HepG2 (cell line): ENCODE results near the gene BASP1. TPM values are rescaled to one million over a fixed set of nuclear protein-coding genes. Genes with fewer than 3 reads are reported as not detected.

ENCODE experiments used
- ATAC-seq: fragments of 200-7000 bp; cut with Tn5 transposase; 3 replicates; pipeline ENCODE4 v1.9.1; 2020; ENCODE audit warnings: mild to moderate bottlenecking, moderate library complexity
- BruUV-seq: library from RNA; stranded (reverse); fragments of 400-500 nt; replicated peaks from 2 replicates; lab custom pipeline; 2021; lab: Mats Ljungman, UMichigan
- CTCF ChIA-PET: fragments of 300-600 bp; formaldehyde crosslinking; extraction: SDS; loops from one replicate; lab custom pipeline; 2021; ENCODE audit warnings: low total read pairs, inconsistent platforms, low intra/inter-chr PET ratio; lab: Yijun Ruan, JAX
- POLR2A ChIA-PET: fragments of 350-600 bp; sonication (Branson Sonifier 250); formaldehyde crosslinking; loops from one replicate; lab custom pipeline; 2020; ENCODE audit warnings: antibody characterized with exemption, inconsistent platforms; lab: Yijun Ruan, JAX
- DNase-seq: peaks from one replicate; pipeline ENCODE4 v3.0.0-alpha.2; 2015; ENCODE audit warnings: low spot score
- FAIRE-seq: peaks from 3 replicates; lab custom pipeline; 2011; peaks lifted over from hg19 to GRCh38; lab: Jason Lieb, UNC
- H2AFZ ChIP-seq: one replicate; pipeline ENCODE4 v1.6.1; 2011; ENCODE audit warnings: low read length, inconsistent platforms
- H3K27ac ChIP-seq: fragments of 300-600 bp; 3 replicates; pipeline ENCODE4 v1.8.0; 2011; ENCODE audit warnings: mixed run types, mild to moderate bottlenecking, mixed read lengths, low read length, inconsistent platforms; ENCODE audit not compliant: insufficient read depth; ENCODE audit errors: extremely low read length
- H3K27me3 ChIP-seq, 2 experiments: fragments of 200-600 bp in 1 of 2; 2 replicates in 1 of 2; 3 replicates in 1 of 2; pipeline versions ENCODE4 v1.6.0 to v1.8.0; 2011; ENCODE audit warnings: low read length in 2 of 2, mild to moderate bottlenecking in 2 of 2, moderate library complexity in 2 of 2, inconsistent platforms in 1 of 2; ENCODE audit not compliant: insufficient read depth in 2 of 2, control insufficient read depth in 1 of 2
- H3K36me3 ChIP-seq, 2 experiments: fragments of 200-600 bp in 1 of 2; replicated peaks in 1 of 2; 2 replicates in 1 of 2; 3 replicates in 1 of 2; pipeline versions ENCODE4 v1.5.1 to v1.8.0; 2011; ENCODE audit warnings: low read length in 2 of 2, inconsistent platforms in 1 of 2; ENCODE audit not compliant: insufficient read depth in 2 of 2, control insufficient read depth in 1 of 2
- H3K4me1 ChIP-seq: 2 replicates; pipeline ENCODE4 v1.5.1; 2012; ENCODE audit warnings: low read length, inconsistent platforms; ENCODE audit not compliant: insufficient read depth
- H3K4me2 ChIP-seq: 2 replicates; pipeline ENCODE4 v1.6.0; 2011; ENCODE audit warnings: low read depth, low read length, inconsistent platforms
- H3K4me3 ChIP-seq, 3 experiments: fragments of 200-600 bp in 1 of 3; sonication (generic), shearing (Covaris generic) in 1 of 3; replicated peaks in 1 of 3; 2 replicates each; pipeline ENCODE4 v1.5.1; 2011 to 2016; ENCODE audit warnings: low read length in 3 of 3, inconsistent platforms in 2 of 3, low read depth in 2 of 3, mild to moderate bottlenecking in 2 of 3, control low read depth in 1 of 3, mixed read lengths in 1 of 3; ENCODE audit not compliant: insufficient read depth in 1 of 3
- H3K79me2 ChIP-seq: one replicate; pipeline ENCODE4 v1.6.1; 2011; ENCODE audit warnings: low read length, inconsistent platforms; ENCODE audit not compliant: insufficient read depth
- H3K9ac ChIP-seq: 2 replicates; pipeline ENCODE4 v1.6.0; 2011; ENCODE audit warnings: mild to moderate bottlenecking, low read depth, low read length, inconsistent platforms; ENCODE audit not compliant: insufficient read depth
- H3K9me3 ChIP-seq: 2 replicates; pipeline ENCODE4 v1.5.1; 2012; ENCODE audit warnings: mild to moderate bottlenecking, low read length
- H4K20me1 ChIP-seq: 2 replicates; pipeline ENCODE4 v1.6.0; 2011; ENCODE audit warnings: inconsistent platforms, mild to moderate bottlenecking, low read length, moderate library complexity; ENCODE audit not compliant: insufficient read depth
- GLI4 ChIP-seq: sonication (generic); formaldehyde crosslinking; IDR thresholded peaks from 2 replicates; pipeline ENCODE4 v1.5.1; 2020; ENCODE audit warnings: missing genetic modification reagents, mild to moderate bottlenecking, moderate library complexity, borderline replicate concordance
- MIER2 ChIP-seq: IDR thresholded peaks from 2 replicates; pipeline ENCODE4 v1.6.1; 2016; ENCODE audit warnings: missing biosample characterization, missing genetic modification reagents
- PHF5A ChIP-seq: IDR thresholded peaks from one replicate; pipeline ENCODE4 v1.6.1; 2018; ENCODE audit warnings: low read depth, missing genetic modification reagents; ENCODE audit not compliant: unreplicated experiment
- POLR2A ChIP-seq, 2 experiments: IDR thresholded peaks; 2 replicates each; pipeline ENCODE4 v1.6.1; 2011; ENCODE audit warnings: low read depth in 2 of 2, low read length in 2 of 2, mild to moderate bottlenecking in 1 of 2, moderate library complexity in 1 of 2; ENCODE audit not compliant: insufficient read depth in 1 of 2
- RAD51 ChIP-seq: fragments of 450-650 bp; IDR thresholded peaks from 2 replicates; pipeline ENCODE4 v1.6.1; 2016; ENCODE audit warnings: borderline replicate concordance
- RXRB ChIP-seq: IDR thresholded peaks from 2 replicates; pipeline ENCODE4 v1.6.1; 2016; ENCODE audit warnings: borderline replicate concordance, missing genetic modification reagents, missing compliant biosample characterization
- STAG1 ChIP-seq: sonication (generic); formaldehyde crosslinking; IDR thresholded peaks from 2 replicates; pipeline ENCODE4 v1.4.0; 2020; ENCODE audit warnings: missing genetic modification reagents
- ZNF260 ChIP-seq: sonication (generic); formaldehyde crosslinking; IDR thresholded peaks from 2 replicates; pipeline ENCODE4 v1.4.0; 2020; ENCODE audit warnings: missing genetic modification reagents, low read depth, mild to moderate bottlenecking, borderline replicate concordance
- ZNF333 ChIP-seq: sonication (generic); formaldehyde crosslinking; IDR thresholded peaks from 2 replicates; pipeline ENCODE4 v1.4.0; 2020; ENCODE audit warnings: mild to moderate bottlenecking, missing genetic modification reagents, borderline replicate concordance
- ZNF446 ChIP-seq: sonication (generic); formaldehyde crosslinking; IDR thresholded peaks from 2 replicates; pipeline ENCODE4 v1.5.0; 2020; ENCODE audit warnings: mild to moderate bottlenecking, missing genetic modification reagents
- ZNF557 ChIP-seq: sonication (generic); formaldehyde crosslinking; IDR thresholded peaks from 2 replicates; pipeline ENCODE4 v1.4.0; 2020; ENCODE audit warnings: missing genetic modification reagents
- ZNF850 ChIP-seq: sonication (generic); formaldehyde crosslinking; conservative IDR thresholded peaks from 2 replicates; pipeline ENCODE4 v1.9.0; 2021; ENCODE audit warnings: mild to moderate bottlenecking, missing genetic modification reagents
- WGBS: methylation state at CpG from one replicate; pipeline ENCODE4 v1.1.6; 2017; ENCODE audit warnings: low lambda C conversion rate; 5-methylcytosine and 5-hydroxymethylcytosine counted together
- in situ Hi-C: cut with HindIII; loops from 2 replicates; pipeline ENCODE4 v1.10.0; 2017; ENCODE audit warnings: low pct_unique_long_range_greater_than_20kb; ENCODE audit not compliant: extremely low pct_ligation_motif_present
- intact Hi-C: fragments of 100-400 bp; cut with micrococcal nuclease; formaldehyde crosslinking; loops from one replicate; pipeline ENCODE4 v1.10.0; 2022; ENCODE audit not compliant: unreplicated experiment
- polyA plus RNA-seq, 8 experiments: library from polyadenylated mRNA; depleted of rRNA in 3 of 8; stranded (reverse) in 7 of 8; unstranded in 1 of 8; fragments of >200 nt; fragmentation: Illumina TruSeq in 4 of 8; extraction: Trizol in 4 of 8; gene quantifications; 2 replicates each; pipeline versions ENCODE4 v1.2.1 to v1.2.3, GENCODE V29; 2011 to 2016; ENCODE audit warnings: low read depth in 4 of 8, missing spikeins in 1 of 8, mixed read lengths in 1 of 8; ENCODE audit not compliant: insufficient read depth in 1 of 8
- total RNA-seq, 5 experiments: library from RNA; depleted of rRNA; stranded (reverse); fragments of >200 nt; fragmentation: Illumina TruSeq; extraction: Trizol; gene quantifications; 2 replicates each; pipeline ENCODE4 v1.2.3, GENCODE V29; 2016; ENCODE audit warnings: low read depth in 1 of 5
- TF ChIP-seq, protein P1 (sequence below): sonication (generic); formaldehyde crosslinking; IDR thresholded peaks from 2 replicates; pipeline ENCODE4 v1.4.0; 2020; ENCODE audit warnings: mild to moderate bottlenecking, missing genetic modification reagents
- TF ChIP-seq, protein P2 (sequence below): IDR thresholded peaks from 2 replicates; pipeline ENCODE4 v1.6.1; 2016; ENCODE audit warnings: control low read depth

The BASP1 gene
- total and polyA plus RNA-seq, 2 of the 13 experiments (the other 11 are each of a cell fraction or from before 2014, with no cell fraction given): 0.04 TPM; not detected in 1

DNA sequence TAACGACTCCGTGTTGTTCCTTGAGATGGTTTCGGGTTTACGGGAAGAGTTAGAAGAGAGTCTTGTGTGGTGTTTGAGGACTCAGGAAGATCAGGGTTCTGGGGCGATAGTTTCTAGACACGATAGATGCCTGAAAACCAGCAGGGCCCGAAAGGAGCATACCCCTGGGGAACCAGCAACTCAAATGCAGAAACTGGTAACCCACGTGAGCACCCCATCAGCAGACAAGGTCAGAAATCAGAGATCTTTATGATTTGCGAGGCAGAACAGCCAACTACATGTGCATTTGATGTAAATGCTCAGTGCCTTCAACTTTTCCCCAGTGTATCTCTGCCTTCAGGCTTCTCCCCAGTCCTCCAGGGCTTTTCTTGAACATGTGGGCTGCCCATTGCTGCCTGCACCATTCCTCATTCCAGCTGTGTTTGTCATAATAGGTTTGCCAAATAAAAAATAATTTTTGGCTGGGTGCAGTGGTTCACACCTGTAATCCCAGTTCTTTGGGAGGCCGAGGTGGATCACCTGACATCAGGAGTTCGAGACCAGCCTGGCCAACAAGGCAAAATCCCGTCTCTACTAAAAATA is 75.1 kb downstream of the BASP1 start:
- TF ChIP-seq RXRB (CRISPR knock-in tag): no peak
- POLR2A ChIA-PET: no interaction called here
- CTCF ChIA-PET: no interaction called here
- FAIRE-seq: no peak
- Histone ChIP-seq H3K4me1 (no peaks in the 10 kb centered on the region), H3K27me3 (no peaks in the 10 kb centered on the region; a peak in 1 of 5 replicates), H3K36me3 (no peaks in the 10 kb centered on the region), H3K9ac (no peak overlapping the region), H2AFZ (no peak overlapping the region), H3K27ac (no peak overlapping the region), H4K20me1 (no peaks in the 10 kb centered on the region), H3K4me2 (no peak overlapping the region), H3K9me3 (no peaks in the 10 kb centered on the region), H3K79me2 (no peaks in the 10 kb centered on the region), H3K4me3 (no peak overlapping the region)
- ATAC-seq: no peak
- WGBS: 25% methylated on average over 10 of the region's 12 CpGs
- DNase-seq: no peak
- intact Hi-C loops (no loop called here), in situ Hi-C loops (no loop called here)
- BruUV-seq: no TSS peak

DNA sequence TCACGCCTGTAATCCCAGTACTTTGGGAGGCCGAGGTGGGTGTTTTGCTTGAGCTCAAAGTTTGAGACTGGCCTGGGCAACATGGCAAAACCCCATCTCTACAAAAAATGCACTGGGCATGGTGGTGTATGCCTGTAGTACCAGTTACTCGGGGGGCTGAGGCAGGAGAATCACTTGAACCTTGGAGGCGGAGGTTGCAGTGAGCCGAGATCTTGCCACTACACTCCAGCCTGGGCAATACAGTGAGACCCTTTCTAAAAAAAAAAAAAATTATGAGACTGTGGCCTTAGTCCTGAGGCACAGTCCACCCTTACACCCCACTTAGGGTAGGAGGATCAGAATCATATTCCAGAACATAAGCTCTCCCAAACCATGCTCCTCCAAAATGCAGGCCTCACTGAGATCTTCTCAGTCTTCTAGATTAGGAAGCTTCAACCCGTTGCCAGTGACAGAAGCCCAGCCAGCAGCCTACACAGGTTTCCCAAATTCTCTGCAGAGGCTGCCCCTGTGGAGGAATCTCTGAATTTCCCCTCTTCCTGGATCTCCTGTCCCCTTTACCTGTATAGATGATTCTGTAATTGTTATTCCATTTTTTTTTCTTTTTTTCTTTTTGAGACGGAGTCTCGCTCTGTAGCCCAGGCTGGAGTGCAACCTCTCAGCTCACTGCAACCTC is 77.3 kb downstream of the BASP1 start:
- ATAC-seq (no peak), DNase-seq (no peak), FAIRE-seq (no peak)
- H3K36me3 ChIP-seq: no peaks in the 10 kb centered on the region
- H3K4me3 ChIP-seq: no peak overlapping the region
- intact Hi-C loops (no loop called here), in situ Hi-C loops (no loop called here)
- H3K9me3 ChIP-seq: no peaks in the 10 kb centered on the region
- H2AFZ ChIP-seq: no peak overlapping the region
- BruUV-seq: no TSS peak
- H3K9ac ChIP-seq: no peak overlapping the region
- H4K20me1 ChIP-seq: no peaks in the 10 kb centered on the region
- TF ChIP-seq ZNF446 (no peak), PHF5A (CRISPR knock-in tag) (no peak), RAD51 (no peak), GLI4 (CRISPR knock-in tag) (no peak), ZNF333 (CRISPR knock-in tag) (no peak), MIER2 (CRISPR knock-in tag) (no peak), ZNF850 (CRISPR knock-in tag) (no peak), STAG1 (CRISPR knock-in tag) (no peak), ZNF557 (CRISPR knock-in tag) (no peak), ZNF260 (CRISPR knock-in tag) (no peak), POLR2A (IDR thresholded peaks at IDR 0.05; ENCODE audit: insufficient read depth in 1 of 2, low read depth in 2 of 2, low read length in 2 of 2) (no peak)
- TF ChIP-seq, protein P1, sequence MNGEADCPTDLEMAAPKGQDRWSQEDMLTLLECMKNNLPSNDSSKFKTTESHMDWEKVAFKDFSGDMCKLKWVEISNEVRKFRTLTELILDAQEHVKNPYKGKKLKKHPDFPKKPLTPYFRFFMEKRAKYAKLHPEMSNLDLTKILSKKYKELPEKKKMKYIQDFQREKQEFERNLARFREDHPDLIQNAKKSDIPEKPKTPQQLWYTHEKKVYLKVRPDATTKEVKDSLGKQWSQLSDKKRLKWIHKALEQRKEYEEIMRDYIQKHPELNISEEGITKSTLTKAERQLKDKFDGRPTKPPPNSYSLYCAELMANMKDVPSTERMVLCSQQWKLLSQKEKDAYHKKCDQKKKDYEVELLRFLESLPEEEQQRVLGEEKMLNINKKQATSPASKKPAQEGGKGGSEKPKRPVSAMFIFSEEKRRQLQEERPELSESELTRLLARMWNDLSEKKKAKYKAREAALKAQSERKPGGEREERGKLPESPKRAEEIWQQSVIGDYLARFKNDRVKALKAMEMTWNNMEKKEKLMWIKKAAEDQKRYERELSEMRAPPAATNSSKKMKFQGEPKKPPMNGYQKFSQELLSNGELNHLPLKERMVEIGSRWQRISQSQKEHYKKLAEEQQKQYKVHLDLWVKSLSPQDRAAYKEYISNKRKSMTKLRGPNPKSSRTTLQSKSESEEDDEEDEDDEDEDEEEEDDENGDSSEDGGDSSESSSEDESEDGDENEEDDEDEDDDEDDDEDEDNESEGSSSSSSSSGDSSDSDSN: no peak
- TF ChIP-seq, protein P2, sequence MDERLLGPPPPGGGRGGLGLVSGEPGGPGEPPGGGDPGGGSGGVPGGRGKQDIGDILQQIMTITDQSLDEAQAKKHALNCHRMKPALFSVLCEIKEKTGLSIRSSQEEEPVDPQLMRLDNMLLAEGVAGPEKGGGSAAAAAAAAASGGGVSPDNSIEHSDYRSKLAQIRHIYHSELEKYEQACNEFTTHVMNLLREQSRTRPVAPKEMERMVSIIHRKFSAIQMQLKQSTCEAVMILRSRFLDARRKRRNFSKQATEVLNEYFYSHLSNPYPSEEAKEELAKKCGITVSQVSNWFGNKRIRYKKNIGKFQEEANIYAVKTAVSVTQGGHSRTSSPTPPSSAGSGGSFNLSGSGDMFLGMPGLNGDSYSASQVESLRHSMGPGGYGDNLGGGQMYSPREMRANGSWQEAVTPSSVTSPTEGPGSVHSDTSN (CRISPR knock-in tag): no peak
- no peaks in the 10 kb centered on the region for H3K79me2 ChIP-seq
- CTCF ChIA-PET: no interaction called here
- H3K27ac ChIP-seq: no peak overlapping the region
- H3K27me3 ChIP-seq: no peaks in the 10 kb centered on the region; a peak in 1 of 5 replicates
- H3K4me2 ChIP-seq: no peak overlapping the region
- POLR2A ChIA-PET: no interaction called here
- no peaks in the 10 kb centered on the region for H3K4me1 ChIP-seq
- 15% methylated on average over 7 of the region's 8 CpGs for WGBS
